GM18951 (cell line): Measurements from ENCODE around the gene RPTOR.

ENCODE experiments used
- POLR2A ChIP-seq: IDR thresholded peaks from 4 replicates; pipeline ENCODE4 v1.6.1; 2011; ENCODE audit warnings: mild to moderate bottlenecking; ENCODE audit not compliant: insufficient read length, insufficient read depth; ENCODE audit errors: extremely low read depth
- in situ Hi-C: fragments of 300-500 bp; cut with MboI; formaldehyde crosslinking; loops from one replicate; pipeline ENCODE4 v1.12.0; 2022; ENCODE audit warnings: low sequenced_read_pairs, mixed read lengths, inconsistent platforms; ENCODE audit not compliant: unreplicated experiment

The RPTOR gene

DNA sequence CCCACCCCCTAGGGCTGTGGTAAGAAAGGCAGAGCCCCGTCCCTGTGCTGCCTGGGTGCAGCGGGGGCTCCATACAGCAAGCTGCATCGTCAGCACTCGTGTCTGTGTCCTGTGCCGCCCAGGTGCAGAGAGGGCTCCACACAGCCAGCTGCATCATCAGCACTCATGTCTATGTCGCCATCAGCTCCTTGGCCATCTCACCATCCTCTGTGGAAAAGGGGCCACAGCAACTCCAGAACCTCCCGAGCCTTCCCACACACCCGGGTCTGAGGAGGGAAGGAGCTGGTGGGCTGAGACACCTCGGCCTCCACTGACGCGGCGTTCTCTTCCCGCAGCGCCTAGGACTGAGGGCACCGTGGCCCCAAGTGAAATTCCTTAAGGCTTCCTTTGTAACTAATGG lies 374.1 kb downstream of the RPTOR start:
- no peak for TF ChIP-seq POLR2A
- in situ Hi-C loops = no loop called here

DNA sequence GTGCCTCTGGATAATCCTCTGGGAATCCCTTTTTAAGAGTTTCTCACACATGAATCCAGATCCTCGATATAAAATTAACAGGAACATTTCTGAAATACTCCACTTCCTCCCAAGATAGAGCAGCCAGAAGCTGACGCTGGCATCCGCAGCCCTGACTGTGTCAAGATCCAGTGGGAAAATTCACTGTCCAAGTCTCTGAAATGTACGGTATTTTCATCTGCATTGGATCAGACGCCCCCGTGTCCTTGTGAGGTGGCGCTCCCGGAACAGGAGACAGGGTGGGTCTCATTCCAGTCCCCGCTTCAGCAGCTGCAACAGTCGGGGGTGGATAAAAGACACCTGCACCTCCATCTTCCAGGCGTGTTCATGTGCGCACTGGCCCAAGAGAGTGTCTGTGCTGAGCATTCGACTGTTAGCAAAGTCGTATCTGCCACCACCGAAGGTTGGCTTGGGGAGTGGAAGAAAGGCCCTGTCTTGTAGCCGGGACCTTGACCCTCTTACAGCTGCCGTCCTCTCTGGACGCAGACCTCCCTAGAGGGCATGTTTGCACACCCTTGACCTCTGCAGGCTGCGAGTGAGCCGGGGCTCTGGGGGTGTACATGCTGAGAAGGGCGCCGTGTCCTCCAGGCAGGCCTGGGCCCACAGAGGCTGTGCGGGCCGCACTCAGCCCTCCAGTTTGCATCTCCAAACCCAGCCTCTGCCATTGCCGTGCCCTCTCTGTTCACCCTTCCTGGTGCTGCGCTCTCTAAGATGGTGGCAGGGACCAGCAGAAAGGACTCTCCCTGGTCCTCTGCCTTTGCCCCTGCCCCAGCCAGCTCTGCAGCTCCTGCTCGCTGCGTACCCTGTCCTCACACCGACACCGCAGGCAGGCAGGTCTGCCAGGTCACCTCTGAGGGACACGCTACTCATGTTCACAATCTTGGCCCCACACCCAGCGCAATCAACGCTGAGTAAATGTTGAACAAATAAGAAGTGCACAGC lies 375.0 kb downstream of the RPTOR start:
- no peak for TF ChIP-seq POLR2A
- in situ Hi-C loops = no loop called here

DNA sequence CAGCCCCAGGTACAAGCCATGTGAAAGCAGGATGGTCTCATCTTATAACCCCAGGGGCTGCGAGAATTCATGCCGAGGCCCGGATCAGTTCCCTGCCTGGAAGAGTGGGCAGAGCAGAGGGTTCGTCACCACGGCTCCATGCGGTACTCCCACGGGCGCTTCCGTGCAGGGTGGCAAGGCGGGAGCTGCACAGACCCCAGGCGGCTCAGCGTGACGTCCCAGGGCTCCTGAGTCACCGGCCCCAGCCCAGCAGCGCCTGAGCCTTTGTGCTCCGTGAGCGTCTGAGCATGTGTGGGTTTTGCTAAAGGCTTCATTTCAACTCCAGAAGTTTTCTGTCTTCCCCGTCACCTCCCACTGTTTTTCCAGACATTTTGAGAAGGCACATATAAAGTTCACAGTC lies 375.8 kb downstream of the RPTOR start:
- in situ Hi-C loops = no loop called here
- TF ChIP-seq POLR2A = no peak

DNA sequence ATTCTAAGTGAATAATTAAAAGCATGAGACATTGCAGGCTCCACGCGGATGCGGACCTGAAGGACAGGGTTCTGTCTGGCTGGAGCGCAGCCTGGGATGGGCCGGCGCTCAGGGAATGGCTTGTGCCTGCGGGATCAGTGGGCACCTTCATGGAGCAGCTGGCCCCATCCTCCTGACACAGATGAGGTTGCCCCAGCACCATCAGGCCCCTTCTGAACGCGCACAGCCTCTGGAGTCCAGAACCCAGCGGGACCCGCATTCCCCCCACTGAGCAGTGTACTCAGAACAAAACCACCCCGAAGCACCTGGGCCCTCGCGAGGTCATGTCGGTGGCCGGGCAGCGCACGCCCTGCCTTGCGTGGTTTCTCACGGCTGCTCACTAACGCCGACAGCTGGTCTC lies 376.5 kb downstream of the RPTOR start:
- in situ Hi-C loops = no loop called here
- no peak for TF ChIP-seq POLR2A

DNA sequence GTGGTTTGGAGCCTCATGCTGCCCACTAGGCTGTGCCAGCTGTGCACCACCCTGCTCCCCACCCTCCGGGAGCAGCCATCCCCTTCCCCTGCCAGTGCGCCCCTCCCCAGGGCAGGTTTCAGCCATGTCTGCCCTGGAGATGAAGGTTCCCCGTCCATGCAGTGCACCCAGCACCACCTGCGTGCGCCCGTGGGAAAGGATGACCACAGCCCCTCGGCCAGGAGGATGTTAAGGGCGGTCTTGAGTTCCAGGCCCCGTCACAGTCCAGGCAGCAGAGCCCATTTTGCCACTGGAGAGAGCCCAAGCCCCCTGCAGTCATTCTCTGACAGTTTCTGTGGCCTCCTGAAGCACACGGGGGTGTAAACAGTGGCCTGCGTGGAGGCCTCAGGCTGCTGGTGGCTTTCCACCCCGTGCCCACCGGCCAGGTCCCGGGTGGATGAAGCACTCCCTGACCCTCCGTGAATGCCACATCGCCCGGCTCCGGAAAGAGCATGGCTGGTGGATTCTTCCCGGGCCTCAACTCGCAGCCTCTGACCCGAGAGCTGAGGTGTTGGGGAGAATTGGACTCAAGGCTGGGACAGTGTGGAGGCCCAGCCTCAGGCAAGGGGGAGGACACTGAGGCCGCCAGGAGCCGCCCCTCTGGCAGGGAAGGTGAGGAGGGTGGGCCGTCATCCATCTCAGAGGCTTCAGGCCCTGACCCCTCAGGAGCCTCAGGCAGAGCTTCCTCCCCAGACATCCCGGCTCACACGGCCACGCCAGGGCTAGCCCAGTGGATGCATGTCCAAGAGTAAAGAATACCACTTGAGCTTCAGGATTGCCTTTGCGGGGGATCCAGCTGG lies 377.3 kb downstream of the RPTOR start:
- TF ChIP-seq POLR2A = no peak
- in situ Hi-C loops = no loop called here

DNA sequence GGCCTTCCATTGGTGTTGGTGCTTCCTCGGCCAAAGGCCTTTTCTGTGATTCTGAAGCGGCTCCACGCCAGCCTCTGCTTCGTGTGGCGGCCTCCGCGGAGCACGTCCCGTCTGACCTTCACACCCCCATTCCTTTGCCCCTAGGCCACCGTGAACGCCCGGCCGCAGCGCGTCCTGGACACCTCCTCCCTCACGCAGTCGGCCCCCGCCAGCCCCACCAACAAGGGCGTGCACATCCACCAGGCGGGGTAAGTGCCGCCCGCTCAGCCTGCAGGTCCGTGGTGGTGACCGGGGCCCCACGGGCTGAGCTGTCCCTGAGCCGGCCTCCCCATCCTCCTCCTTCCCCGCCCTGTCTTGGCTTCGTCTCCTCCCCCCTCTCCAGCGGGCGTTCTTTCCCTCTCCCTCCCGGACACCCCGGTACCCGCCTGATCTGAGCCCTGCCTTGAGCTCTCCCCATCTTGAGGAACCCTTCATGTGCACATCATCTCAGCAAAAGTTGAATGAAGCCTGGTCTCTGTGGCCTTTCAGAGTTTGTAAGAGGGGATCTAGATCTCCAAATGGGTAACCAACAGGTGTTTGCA lies 378.0 kb downstream of the RPTOR start:
- TF ChIP-seq POLR2A = no peak
- in situ Hi-C loops = no loop called here

- TF ChIP-seq POLR2A = no peak
- in situ Hi-C loops = no loop called here
These were observed 378.8 kb downstream of the RPTOR start for GRCh38 chr17:80923211-80924110.

GRCh38 chr17:80924111-80924806 lies 379.6 kb downstream of the RPTOR start:
- in situ Hi-C loops = no loop called here
- no peak for TF ChIP-seq POLR2A

- no peak for TF ChIP-seq POLR2A
- in situ Hi-C loops = no loop called here
These were observed 380.4 kb downstream of the RPTOR start for GRCh38 chr17:80924807-80925610.

GRCh38 chr17:80925688-80926335 lies 381.2 kb downstream of the RPTOR start:
- in situ Hi-C loops = no loop called here
- TF ChIP-seq POLR2A = no peak
